OCI-LY1 (cell line): ENCODE results near the gene NPFFR1.

Experiments
- H2AFZ ChIP-seq: fragments of 200-600 bp; sonication (generic), shearing (Covaris generic); 2 replicates; pipeline ENCODE4 v1.6.0; 2014; ENCODE audit warnings: antibody characterized with exemption, mild to moderate bottlenecking, low read length
- H3F3A ChIP-seq: fragments of 200-600 bp; sonication (generic), shearing (Covaris generic); 2 replicates; pipeline ENCODE4 v1.6.0; 2014; ENCODE audit warnings: mild to moderate bottlenecking, antibody characterized with exemption, low read length, moderate library complexity; ENCODE audit not compliant: insufficient read depth
- H3K27ac ChIP-seq: fragments of 200-600 bp; sonication (generic); 2 replicates; pipeline ENCODE4 v1.5.1; 2014; ENCODE audit warnings: low read length, mixed run types, mild to moderate bottlenecking, low read depth; ENCODE audit not compliant: poor library complexity, severe bottlenecking
- H3K27me3 ChIP-seq: fragments of 200-600 bp; sonication (generic); 2 replicates; pipeline ENCODE4 v1.6.0; 2014; ENCODE audit warnings: antibody characterized with exemption, mild to moderate bottlenecking, low read length, moderate library complexity; ENCODE audit not compliant: insufficient read depth
- H3K36me3 ChIP-seq: fragments of 200-600 bp; sonication (generic); 2 replicates; pipeline ENCODE4 v1.6.1; 2014; ENCODE audit warnings: mild to moderate bottlenecking, antibody characterized with exemption, low read length, moderate library complexity, mixed read lengths; ENCODE audit not compliant: insufficient read depth
- H3K4me1 ChIP-seq: fragments of 200-600 bp; sonication (generic); 2 replicates; pipeline ENCODE4 v1.5.1; 2014; ENCODE audit warnings: mild to moderate bottlenecking, low read length, moderate library complexity; ENCODE audit not compliant: insufficient read depth, severe bottlenecking
- H3K4me2 ChIP-seq: fragments of 200-600 bp; sonication (generic), shearing (Covaris generic); 2 replicates; pipeline ENCODE4 v1.6.1; 2014; ENCODE audit warnings: low read length
- H3K4me3 ChIP-seq: fragments of 200-600 bp; sonication (generic); 2 replicates; pipeline ENCODE4 v1.5.1; 2014; ENCODE audit warnings: low read length, low read depth, mild to moderate bottlenecking, mixed read lengths; ENCODE audit not compliant: poor library complexity, severe bottlenecking
- H3K79me2 ChIP-seq: fragments of 200-600 bp; shearing (Covaris generic); 2 replicates; pipeline ENCODE4 v1.6.1; 2016; ENCODE audit warnings: mixed run types, low read length, mixed read lengths; ENCODE audit not compliant: insufficient read depth
- H3K9ac ChIP-seq: fragments of 200-600 bp; sonication (generic), shearing (Covaris generic); 2 replicates; pipeline ENCODE4 v1.6.1; 2014; ENCODE audit warnings: mild to moderate bottlenecking, low read length, mixed read lengths
- H3K9me2 ChIP-seq: fragments of 200-600 bp; sonication (generic), shearing (Covaris generic); 2 replicates; pipeline ENCODE4 v1.6.1; 2014; ENCODE audit warnings: low read depth, mild to moderate bottlenecking, low read length, mixed read lengths
- H3K9me3 ChIP-seq: fragments of 200-600 bp; shearing (Covaris generic); 2 replicates; pipeline ENCODE4 v1.6.1; 2014; ENCODE audit warnings: low read length, mixed read lengths
- H4K20me1 ChIP-seq: fragments of 200-600 bp; sonication (generic), shearing (Covaris generic); 2 replicates; pipeline ENCODE4 v1.6.0; 2016; ENCODE audit warnings: mild to moderate bottlenecking, low read length; ENCODE audit not compliant: insufficient read depth
- CTCF ChIP-seq: fragments of 200-600 bp; sonication (generic), shearing (Covaris generic); IDR thresholded peaks from 2 replicates; pipeline ENCODE4 v1.5.1; 2017; ENCODE audit warnings: mild to moderate bottlenecking, antibody characterized with exemption, low read length, moderate library complexity, mixed read lengths
- EZH2 ChIP-seq: fragments of 200-600 bp; sonication (generic), shearing (Covaris generic); IDR thresholded peaks from 2 replicates; pipeline ENCODE4 v1.8.0; 2017; ENCODE audit warnings: borderline replicate concordance, mixed run types, mild to moderate bottlenecking, antibody characterized with exemption, low read length, moderate library complexity, mixed read lengths

NPFFR1 gene

GRCh38 chr10:70289739-70290138 lies 5.9 kb upstream of the NPFFR1 start:
- Histone ChIP-seq H3K9ac (no peak overlapping the region), H3F3A (no peaks in the 10 kb centered on the region), H3K4me3 (no peak overlapping the region), H2AFZ (no peak overlapping the region), H3K9me3 (no peaks in the 10 kb centered on the region), H3K27ac (no peak overlapping the region), H3K4me2 (no peak overlapping the region), H4K20me1 (no peaks in the 10 kb centered on the region), H3K9me2 (no peaks in the 10 kb centered on the region), H3K79me2 (no peaks in the 10 kb centered on the region), H3K27me3 (peaks cover 10% of the 10 kb centered on the region; the same call in 1 of the 2 replicates), H3K4me1 (no peaks in the 10 kb centered on the region), H3K36me3 (no peaks in the 10 kb centered on the region)
- TF ChIP-seq CTCF (no peak), EZH2 (no peak)

- no peaks in the 10 kb centered on the region for H3K36me3 ChIP-seq
- TF ChIP-seq EZH2 (no peak), CTCF (no peak)
- peaks cover 13% of the 10 kb centered on the region; the same call in 1 of the 2 replicates for H3K27me3 ChIP-seq
- H3K27ac ChIP-seq = no peak overlapping the region
- no peaks in the 10 kb centered on the region for H3K9me2 ChIP-seq
- no peaks in the 10 kb centered on the region for H3K9me3 ChIP-seq
- no peaks in the 10 kb centered on the region for H3K4me1 ChIP-seq
- no peaks in the 10 kb centered on the region for H3F3A ChIP-seq
- H3K4me2 ChIP-seq = no peak overlapping the region
- H3K4me3 ChIP-seq = no peak overlapping the region
- H3K79me2 ChIP-seq = no peaks in the 10 kb centered on the region
- H4K20me1 ChIP-seq = no peaks in the 10 kb centered on the region
- H2AFZ ChIP-seq = no peak overlapping the region
- no peak overlapping the region for H3K9ac ChIP-seq
Measured at GRCh38 chr10:70286616-70287015, 2.8 kb upstream of the NPFFR1 start.

GRCh38 chr10:70285476-70285831 lies 1.6 kb upstream of the NPFFR1 start:
- TF ChIP-seq EZH2 (no peak), CTCF (no peak)
- Histone ChIP-seq H3K27me3 (peaks cover 13% of the 10 kb centered on the region; the same call in 1 of the 2 replicates), H3K4me3 (no peak overlapping the region), H3K79me2 (no peaks in the 10 kb centered on the region), H3F3A (no peaks in the 10 kb centered on the region), H3K9ac (no peak overlapping the region), H3K9me3 (no peaks in the 10 kb centered on the region), H3K27ac (no peak overlapping the region), H3K9me2 (no peaks in the 10 kb centered on the region), H4K20me1 (no peaks in the 10 kb centered on the region), H2AFZ (no peak overlapping the region), H3K4me2 (no peak overlapping the region), H3K4me1 (no peaks in the 10 kb centered on the region), H3K36me3 (no peaks in the 10 kb centered on the region)
